OCI-LY1 (cell line): Measurements from ENCODE around the gene SLC47A1.

Experiments used
- H2AFZ ChIP-seq: fragments of 200-600 bp; sonication (generic), shearing (Covaris generic); 2 replicates; pipeline ENCODE4 v1.6.0; 2014; ENCODE audit warnings: antibody characterized with exemption, mild to moderate bottlenecking, low read length
- H3F3A ChIP-seq: fragments of 200-600 bp; sonication (generic), shearing (Covaris generic); 2 replicates; pipeline ENCODE4 v1.6.0; 2014; ENCODE audit warnings: mild to moderate bottlenecking, antibody characterized with exemption, low read length, moderate library complexity; ENCODE audit not compliant: insufficient read depth
- H3K27ac ChIP-seq: fragments of 200-600 bp; sonication (generic); 2 replicates; pipeline ENCODE4 v1.5.1; 2014; ENCODE audit warnings: low read length, mixed run types, mild to moderate bottlenecking, low read depth; ENCODE audit not compliant: poor library complexity, severe bottlenecking
- H3K27me3 ChIP-seq: fragments of 200-600 bp; sonication (generic); 2 replicates; pipeline ENCODE4 v1.6.0; 2014; ENCODE audit warnings: antibody characterized with exemption, mild to moderate bottlenecking, low read length, moderate library complexity; ENCODE audit not compliant: insufficient read depth
- H3K36me3 ChIP-seq: fragments of 200-600 bp; sonication (generic); 2 replicates; pipeline ENCODE4 v1.6.1; 2014; ENCODE audit warnings: mild to moderate bottlenecking, antibody characterized with exemption, low read length, moderate library complexity, mixed read lengths; ENCODE audit not compliant: insufficient read depth
- H3K4me1 ChIP-seq: fragments of 200-600 bp; sonication (generic); 2 replicates; pipeline ENCODE4 v1.5.1; 2014; ENCODE audit warnings: mild to moderate bottlenecking, low read length, moderate library complexity; ENCODE audit not compliant: insufficient read depth, severe bottlenecking
- H3K4me2 ChIP-seq: fragments of 200-600 bp; sonication (generic), shearing (Covaris generic); 2 replicates; pipeline ENCODE4 v1.6.1; 2014; ENCODE audit warnings: low read length
- H3K4me3 ChIP-seq: fragments of 200-600 bp; sonication (generic); 2 replicates; pipeline ENCODE4 v1.5.1; 2014; ENCODE audit warnings: low read length, low read depth, mild to moderate bottlenecking, mixed read lengths; ENCODE audit not compliant: poor library complexity, severe bottlenecking
- H3K79me2 ChIP-seq: fragments of 200-600 bp; shearing (Covaris generic); 2 replicates; pipeline ENCODE4 v1.6.1; 2016; ENCODE audit warnings: mixed run types, low read length, mixed read lengths; ENCODE audit not compliant: insufficient read depth
- H3K9ac ChIP-seq: fragments of 200-600 bp; sonication (generic), shearing (Covaris generic); 2 replicates; pipeline ENCODE4 v1.6.1; 2014; ENCODE audit warnings: mild to moderate bottlenecking, low read length, mixed read lengths
- H3K9me2 ChIP-seq: fragments of 200-600 bp; sonication (generic), shearing (Covaris generic); 2 replicates; pipeline ENCODE4 v1.6.1; 2014; ENCODE audit warnings: low read depth, mild to moderate bottlenecking, low read length, mixed read lengths
- H3K9me3 ChIP-seq: fragments of 200-600 bp; shearing (Covaris generic); 2 replicates; pipeline ENCODE4 v1.6.1; 2014; ENCODE audit warnings: low read length, mixed read lengths
- H4K20me1 ChIP-seq: fragments of 200-600 bp; sonication (generic), shearing (Covaris generic); 2 replicates; pipeline ENCODE4 v1.6.0; 2016; ENCODE audit warnings: mild to moderate bottlenecking, low read length; ENCODE audit not compliant: insufficient read depth
- CTCF ChIP-seq: fragments of 200-600 bp; sonication (generic), shearing (Covaris generic); IDR thresholded peaks from 2 replicates; pipeline ENCODE4 v1.5.1; 2017; ENCODE audit warnings: mild to moderate bottlenecking, antibody characterized with exemption, low read length, moderate library complexity, mixed read lengths
- EZH2 ChIP-seq: fragments of 200-600 bp; sonication (generic), shearing (Covaris generic); IDR thresholded peaks from 2 replicates; pipeline ENCODE4 v1.8.0; 2017; ENCODE audit warnings: borderline replicate concordance, mixed run types, mild to moderate bottlenecking, antibody characterized with exemption, low read length, moderate library complexity, mixed read lengths

Gene SLC47A1

GRCh38 chr17:19626079-19626478 is 92.4 kb downstream of the SLC47A1 start:
- H3K4me3 ChIP-seq = no peak overlapping the region
- H3K4me1 ChIP-seq = no peaks in the 10 kb centered on the region
- no peak overlapping the region for H3K4me2 ChIP-seq
- H3K9me2 ChIP-seq = no peaks in the 10 kb centered on the region
- TF ChIP-seq EZH2 = no peak
- TF ChIP-seq CTCF = no peak
- no peaks in the 10 kb centered on the region for H3K9me3 ChIP-seq
- no peak overlapping the region for H2AFZ ChIP-seq
- no peaks in the 10 kb centered on the region for H3K36me3 ChIP-seq
- H3K79me2 ChIP-seq = no peaks in the 10 kb centered on the region
- no peaks in the 10 kb centered on the region for H3K27me3 ChIP-seq
- no peaks in the 10 kb centered on the region for H3F3A ChIP-seq
- no peak overlapping the region for H3K27ac ChIP-seq
- no peak overlapping the region for H3K9ac ChIP-seq
- H4K20me1 ChIP-seq = no peaks in the 10 kb centered on the region
